ENCODE data around the gene PSME2. TPM values are rescaled to one million over a fixed set of nuclear protein-coding genes. Genes with fewer than 3 reads are reported as not detected.

The PSME2 gene
- total RNA-seq, 1 experiment from 2014 or later = 188 TPM

- ChIA-PET POLR2A (no interaction called here), CTCF (no interaction called here)
- Histone ChIP-seq H3K4me1 (ENCODE audit: control insufficient read depth, insufficient read depth, low read length) (no peaks in the 10 kb centered on the region; the same call in 1 of the 2 replicates), H3K27ac (ENCODE audit: low read length) (no peak overlapping the region), H3K27me3 (ENCODE audit: control insufficient read depth, insufficient read depth, low read length) (no peaks in the 10 kb centered on the region), H3K4me3 (ENCODE audit: low read depth in 2 of 2, low read length in 2 of 2) (no peak overlapping the region), H3K9me3 (ENCODE audit: control insufficient read depth, insufficient read depth, low read depth, low read length) (no peaks in the 10 kb centered on the region), H3K36me3 (ENCODE audit: control insufficient read depth, insufficient read depth, low read length) (0 out of 2 replicates have a peak, but pooled peaks cover 2% of the 10 kb centered on the region)
- intact Hi-C loops (cut with micrococcal nuclease; ENCODE audit: unreplicated experiment) = no loop called here
- BruUV-seq (replicated peaks) = no TSS peak
- DNase-seq (ENCODE audit: low read depth, low spot score) (no peak), ATAC-seq (no peak)
- TF ChIP-seq POLR2AphosphoS5 (IDR thresholded peaks at IDR 0.05; ENCODE audit: low read depth, low read length) (no peak; the same call in 1 of the 2 replicates), TCF7L2 (IDR thresholded peaks at IDR 0.05; ENCODE audit: low read depth, low read length) (no peak)
- TF ChIP-seq, protein P1, sequence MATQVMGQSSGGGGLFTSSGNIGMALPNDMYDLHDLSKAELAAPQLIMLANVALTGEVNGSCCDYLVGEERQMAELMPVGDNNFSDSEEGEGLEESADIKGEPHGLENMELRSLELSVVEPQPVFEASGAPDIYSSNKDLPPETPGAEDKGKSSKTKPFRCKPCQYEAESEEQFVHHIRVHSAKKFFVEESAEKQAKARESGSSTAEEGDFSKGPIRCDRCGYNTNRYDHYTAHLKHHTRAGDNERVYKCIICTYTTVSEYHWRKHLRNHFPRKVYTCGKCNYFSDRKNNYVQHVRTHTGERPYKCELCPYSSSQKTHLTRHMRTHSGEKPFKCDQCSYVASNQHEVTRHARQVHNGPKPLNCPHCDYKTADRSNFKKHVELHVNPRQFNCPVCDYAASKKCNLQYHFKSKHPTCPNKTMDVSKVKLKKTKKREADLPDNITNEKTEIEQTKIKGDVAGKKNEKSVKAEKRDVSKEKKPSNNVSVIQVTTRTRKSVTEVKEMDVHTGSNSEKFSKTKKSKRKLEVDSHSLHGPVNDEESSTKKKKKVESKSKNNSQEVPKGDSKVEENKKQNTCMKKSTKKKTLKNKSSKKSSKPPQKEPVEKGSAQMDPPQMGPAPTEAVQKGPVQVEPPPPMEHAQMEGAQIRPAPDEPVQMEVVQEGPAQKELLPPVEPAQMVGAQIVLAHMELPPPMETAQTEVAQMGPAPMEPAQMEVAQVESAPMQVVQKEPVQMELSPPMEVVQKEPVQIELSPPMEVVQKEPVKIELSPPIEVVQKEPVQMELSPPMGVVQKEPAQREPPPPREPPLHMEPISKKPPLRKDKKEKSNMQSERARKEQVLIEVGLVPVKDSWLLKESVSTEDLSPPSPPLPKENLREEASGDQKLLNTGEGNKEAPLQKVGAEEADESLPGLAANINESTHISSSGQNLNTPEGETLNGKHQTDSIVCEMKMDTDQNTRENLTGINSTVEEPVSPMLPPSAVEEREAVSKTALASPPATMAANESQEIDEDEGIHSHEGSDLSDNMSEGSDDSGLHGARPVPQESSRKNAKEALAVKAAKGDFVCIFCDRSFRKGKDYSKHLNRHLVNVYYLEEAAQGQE (IDR thresholded peaks at IDR 0.05; ENCODE audit: insufficient read depth in 1 of 2, low read depth in 2 of 2, low read length in 1 of 2) = no peak
- in situ Hi-C loops (cut with HindIII; ENCODE audit: low pct_unique_long_range_greater_than_20kb, low sequenced_read_pairs) = no loop called here
These were observed 35.1 kb upstream of the PSME2 start for GRCh38 chr14:24181371-24182077.

DNA sequence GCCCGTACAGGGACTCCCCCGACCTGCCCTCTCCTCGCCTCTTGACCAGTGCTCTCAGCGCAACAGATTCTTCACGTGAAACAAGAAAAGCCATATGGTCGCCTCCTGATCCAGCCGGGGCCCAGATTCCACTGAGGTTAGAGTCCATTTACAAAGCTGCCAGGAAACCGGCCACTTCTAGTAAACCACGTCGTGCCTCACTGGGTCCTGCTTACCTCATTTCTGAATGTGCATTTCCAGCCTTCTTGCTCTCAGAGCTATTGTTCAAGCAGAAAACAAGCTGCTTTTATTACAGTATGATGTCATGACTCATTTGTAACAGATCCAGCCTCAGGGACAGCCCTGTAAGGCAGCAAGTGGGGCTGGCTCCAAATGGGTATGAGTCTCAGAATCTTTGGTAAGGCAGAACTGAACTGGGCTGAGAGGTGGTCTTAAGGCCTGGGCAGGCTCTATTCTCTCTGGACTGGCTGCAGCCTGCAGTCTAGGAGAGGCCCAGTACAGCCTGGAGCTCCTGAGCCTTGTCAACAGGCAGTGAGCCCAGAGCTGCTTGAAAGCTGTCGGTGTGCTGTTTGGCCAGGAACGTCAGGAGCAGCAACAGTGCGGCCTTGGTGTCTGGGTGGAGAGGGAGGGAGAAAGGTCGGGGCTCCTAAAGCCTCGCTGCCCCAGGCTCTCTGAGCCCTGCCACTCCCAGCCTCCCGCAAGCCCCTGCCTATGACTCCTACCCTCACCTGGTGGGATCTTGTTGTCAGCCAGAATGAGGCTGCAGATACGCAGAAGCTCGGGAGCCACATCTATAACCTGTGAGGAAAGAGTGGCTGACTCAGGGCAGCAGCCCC is 33.8 kb upstream of the PSME2 start:
- Histone ChIP-seq H3K9me3 (ENCODE audit: control insufficient read depth, insufficient read depth, low read depth, low read length) (no peaks in the 10 kb centered on the region), H3K36me3 (ENCODE audit: control insufficient read depth, insufficient read depth, low read length) (no peaks in the 10 kb centered on the region), H3K4me3 (ENCODE audit: low read depth in 2 of 2, low read length in 2 of 2) (no peak overlapping the region), H3K27ac (ENCODE audit: low read length) (no peak overlapping the region), H3K27me3 (ENCODE audit: control insufficient read depth, insufficient read depth, low read length) (no peaks in the 10 kb centered on the region), H3K4me1 (ENCODE audit: control insufficient read depth, insufficient read depth, low read length) (no peaks in the 10 kb centered on the region; the same call in 1 of the 2 replicates)
- CTCF ChIA-PET = no interaction called here
- no peak for DNase-seq (ENCODE audit: low read depth, low spot score)
- ATAC-seq = no peak
- POLR2A ChIA-PET = no interaction called here
- intact Hi-C loops (cut with micrococcal nuclease; ENCODE audit: unreplicated experiment) = no loop called here
- TF ChIP-seq, protein P1 (IDR thresholded peaks at IDR 0.05; ENCODE audit: insufficient read depth in 1 of 2, low read depth in 2 of 2, low read length in 1 of 2) = no peak
- no peak for TF ChIP-seq SIN3A (IDR thresholded peaks at IDR 0.05; ENCODE audit: borderline replicate concordance, insufficient read depth, low read depth, low read length)
- no peak for TF ChIP-seq POLR2AphosphoS5 (IDR thresholded peaks at IDR 0.05; ENCODE audit: low read depth, low read length)
- TF ChIP-seq TCF7L2 (IDR thresholded peaks at IDR 0.05; ENCODE audit: low read depth, low read length) = no peak
- TF ChIP-seq CTCF (IDR thresholded peaks at IDR 0.05) = no peak
- in situ Hi-C loops (cut with HindIII; ENCODE audit: low pct_unique_long_range_greater_than_20kb, low sequenced_read_pairs) = no loop called here
- no TSS peak for BruUV-seq (replicated peaks)
